Smooth muscle cell of the brain vasculature (primary cell): Measurements from ENCODE around the gene PSPN.

Source experiments
- DNase-seq: peaks from one replicate; pipeline ENCODE4 v3.0.0-alpha.2; 2012; ENCODE audit warnings: low read depth, low spot score

The PSPN gene, protein sequence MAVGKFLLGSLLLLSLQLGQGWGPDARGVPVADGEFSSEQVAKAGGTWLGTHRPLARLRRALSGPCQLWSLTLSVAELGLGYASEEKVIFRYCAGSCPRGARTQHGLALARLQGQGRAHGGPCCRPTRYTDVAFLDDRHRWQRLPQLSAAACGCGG

DNA sequence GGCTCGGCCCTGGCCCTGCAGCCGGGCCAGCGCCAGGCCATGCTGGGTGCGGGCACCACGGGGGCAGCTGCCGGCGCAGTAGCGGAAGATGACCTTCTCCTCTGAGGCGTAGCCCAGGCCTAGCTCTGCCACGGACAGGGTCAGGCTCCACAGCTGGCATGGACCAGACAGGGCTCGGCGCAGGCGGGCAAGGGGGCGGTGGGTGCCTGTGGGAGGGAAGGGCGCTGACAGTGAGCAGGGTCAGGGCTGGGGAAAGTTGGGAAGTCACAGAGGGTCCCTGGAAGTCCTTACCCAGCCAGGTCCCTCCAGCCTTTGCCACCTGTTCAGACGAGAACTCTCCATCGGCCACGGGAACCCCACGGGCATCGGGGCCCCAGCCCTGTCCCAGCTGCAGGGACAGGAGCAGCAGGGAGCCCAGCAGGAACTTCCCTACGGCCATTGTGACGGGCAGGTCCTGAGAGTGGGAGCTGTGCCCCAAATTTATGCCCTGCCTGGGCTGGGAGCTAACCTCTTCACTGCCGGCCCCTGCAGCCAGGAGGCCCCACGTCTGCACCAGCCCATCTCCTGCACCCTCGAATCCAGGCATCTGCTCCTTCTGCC, at the start of gene PSPN:
Gene PSPN, minus strand, starts transcription at position 523 of the 600 bp plus-strand sequence. Its CDS starts 84 bp downstream, at position 439.
- DNase-seq, result no peak

DNA sequence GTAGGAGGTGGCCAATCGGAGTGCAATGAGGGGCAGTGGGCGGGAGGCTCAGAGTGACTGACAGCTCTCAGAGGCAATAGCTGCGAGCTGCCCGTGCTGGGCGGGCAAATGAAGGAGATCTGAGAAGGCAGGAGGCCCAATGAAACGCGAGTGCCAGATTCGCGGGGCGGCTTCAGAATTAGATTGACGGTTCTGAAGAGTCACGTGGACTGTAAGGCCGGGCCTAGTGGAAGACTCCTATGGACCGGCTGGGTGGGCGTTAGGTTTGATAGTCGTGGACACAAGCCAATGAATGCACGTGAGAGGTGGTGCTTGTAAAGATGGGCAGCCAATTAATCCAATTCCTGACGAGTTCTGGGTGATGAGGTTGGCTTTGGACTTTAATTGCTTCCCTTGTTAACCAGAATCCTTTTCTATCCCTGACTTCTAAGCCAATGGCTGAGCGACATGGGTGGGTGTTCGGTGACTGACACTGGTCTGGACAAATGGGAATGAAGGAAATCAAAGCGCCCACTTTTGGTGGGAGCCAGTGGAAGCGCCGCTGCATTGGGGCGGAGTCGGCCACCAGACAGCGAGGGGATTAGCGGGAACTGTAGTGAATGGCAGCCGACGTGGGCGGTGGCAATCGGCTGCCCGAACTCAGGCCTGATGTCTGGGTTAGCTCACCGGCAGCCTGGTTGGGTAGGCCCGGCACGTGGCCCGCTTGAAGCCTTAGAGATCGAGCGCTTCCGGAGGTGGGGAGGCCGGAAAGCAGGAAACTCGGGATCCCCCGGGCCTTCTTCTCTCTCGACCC, 49.4 kb upstream of the PSPN start:
- DNase-seq, result peak; percentile 100

DNA sequence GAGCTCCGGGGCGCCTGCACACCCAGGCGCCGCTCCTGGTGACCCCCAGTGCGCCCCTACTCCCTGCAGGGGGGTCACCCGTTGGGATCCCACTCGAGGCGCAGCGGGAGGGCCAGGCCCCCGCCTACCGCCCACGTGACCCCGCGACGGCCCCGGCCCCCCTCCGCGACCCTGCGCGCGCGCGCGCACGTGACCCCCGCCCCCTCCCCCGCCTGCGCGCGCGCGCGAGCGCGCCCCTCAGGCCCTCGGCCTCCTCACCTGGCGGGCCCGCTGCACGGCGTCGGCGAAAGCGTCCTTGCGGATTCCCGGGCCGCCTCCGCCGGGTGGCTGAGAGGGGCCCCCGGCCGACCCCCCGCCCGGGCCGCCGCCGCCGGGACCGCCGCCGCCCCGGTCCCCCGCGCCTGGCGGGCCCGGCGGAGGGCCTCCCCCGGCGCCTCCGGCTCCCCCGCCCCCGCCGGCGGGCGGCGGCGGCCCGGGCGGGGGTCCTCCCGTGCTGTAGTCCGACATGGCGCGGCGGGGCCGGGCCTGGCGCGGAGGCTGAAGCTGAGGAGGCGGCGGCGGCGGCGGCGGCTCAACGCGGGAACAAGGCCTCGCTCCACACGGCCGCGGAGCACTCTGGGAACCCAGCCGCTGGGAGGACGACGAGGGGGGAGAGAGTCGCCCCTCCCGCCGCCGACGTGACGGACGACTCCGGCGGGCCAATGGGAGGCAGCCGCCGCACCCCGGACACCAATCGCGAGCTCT, 48.6 kb upstream of the PSPN start, which contains the start of gene KHSRP:
Gene KHSRP, minus strand, starts transcription at position 617 of the 744 bp plus-strand sequence. Its CDS starts 110 bp downstream, at position 507.
- DNase-seq, result no peak

DNA sequence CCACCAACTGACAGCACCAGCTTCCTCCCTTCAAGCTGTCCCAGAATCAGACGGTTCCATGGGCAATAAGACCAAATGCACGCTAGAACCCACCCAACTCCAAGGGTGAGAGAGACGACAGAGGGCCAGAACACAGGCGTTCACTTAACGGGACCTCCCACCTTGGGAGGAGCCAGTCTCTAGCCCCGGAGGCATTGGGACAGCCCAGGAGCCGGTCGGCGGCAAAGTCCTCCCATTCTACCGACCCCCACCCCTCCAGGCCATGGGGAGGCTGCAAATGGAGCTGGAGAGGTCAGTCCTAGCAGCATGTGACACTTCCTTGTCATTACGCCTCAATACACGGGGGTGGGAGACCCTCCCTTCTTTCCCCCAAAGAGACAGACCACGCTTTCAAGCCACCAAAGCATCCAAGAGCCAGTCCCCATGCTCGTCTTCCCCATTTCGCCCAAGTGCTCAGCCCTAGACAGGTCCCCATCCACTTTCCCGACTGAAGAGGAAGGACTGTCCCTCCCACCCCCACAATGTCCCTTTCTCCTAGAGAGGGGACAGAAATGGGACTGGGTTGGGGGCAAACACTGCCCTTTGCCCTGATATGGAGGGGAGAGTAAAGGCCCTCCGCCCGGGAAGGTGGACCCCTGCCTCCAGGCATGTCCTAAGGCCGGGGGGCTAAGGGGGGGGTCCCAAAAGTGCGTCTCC, 47.9 kb upstream of the PSPN start:
- DNase-seq, result peak; percentile 24

DNA sequence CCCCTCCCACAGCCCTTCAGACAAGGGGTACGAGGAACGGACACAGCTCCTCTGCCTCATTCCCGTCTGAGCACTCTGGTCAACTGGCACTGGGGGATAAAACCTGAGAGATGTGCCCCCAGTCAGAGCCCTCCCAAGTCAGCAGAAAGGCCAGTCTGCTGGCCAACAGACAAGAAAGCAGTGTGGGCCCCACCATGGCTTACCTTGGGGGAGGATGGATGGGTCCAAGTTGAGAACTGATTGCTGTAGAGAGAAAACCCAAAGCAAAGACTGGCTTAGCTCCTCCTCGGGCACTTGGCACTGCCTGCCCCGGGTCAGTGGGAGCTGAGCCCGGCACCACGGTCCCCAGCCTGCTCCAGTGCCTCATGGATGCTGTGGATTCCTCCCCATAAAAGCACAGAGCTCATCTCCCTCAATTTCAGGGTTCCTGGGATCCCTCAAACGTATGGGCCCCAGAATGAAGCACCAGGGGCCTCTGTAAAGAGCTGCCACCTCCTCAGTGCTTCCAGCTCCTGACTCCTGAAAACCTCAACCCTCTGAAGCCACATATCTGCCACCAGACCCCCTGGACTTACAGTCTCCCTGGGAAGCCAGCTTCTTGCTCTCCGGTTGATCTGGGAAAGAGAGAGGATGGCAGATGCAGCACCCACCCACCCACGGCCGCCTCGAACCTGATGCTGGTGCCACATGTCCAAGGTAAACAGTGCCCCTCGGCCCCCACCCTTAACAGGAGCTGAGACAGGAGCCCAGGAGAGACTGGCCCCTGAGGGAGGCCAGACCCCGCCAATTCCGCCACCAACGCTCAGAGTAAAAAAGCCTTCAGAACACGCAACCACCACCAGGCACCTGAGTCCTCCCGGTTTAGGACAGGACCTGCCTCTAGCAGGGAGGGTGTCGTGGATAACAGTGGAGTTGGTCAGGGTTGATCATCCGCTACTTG, 45.6 kb upstream of the PSPN start:
- DNase-seq, result no peak

DNA sequence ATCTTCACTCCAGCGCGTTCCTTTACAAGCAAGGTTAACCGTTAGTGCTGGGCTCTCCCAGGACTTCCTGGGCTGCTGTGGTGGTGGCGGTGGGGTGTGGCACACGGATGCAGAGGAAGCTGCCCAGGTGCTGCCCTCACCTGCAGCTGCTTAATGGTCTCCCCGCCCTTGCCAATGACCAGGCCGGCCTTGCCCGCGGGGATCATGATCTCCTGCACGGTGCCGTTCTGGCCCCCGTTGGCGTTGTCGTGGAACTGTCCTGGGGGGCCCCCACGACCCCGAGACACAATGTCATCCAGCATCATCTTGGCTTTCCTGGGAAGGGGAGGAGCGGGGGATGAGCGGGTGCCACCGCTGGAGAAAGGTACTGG, 42.8 kb upstream of the PSPN start:
- no peak for DNase-seq

DNA sequence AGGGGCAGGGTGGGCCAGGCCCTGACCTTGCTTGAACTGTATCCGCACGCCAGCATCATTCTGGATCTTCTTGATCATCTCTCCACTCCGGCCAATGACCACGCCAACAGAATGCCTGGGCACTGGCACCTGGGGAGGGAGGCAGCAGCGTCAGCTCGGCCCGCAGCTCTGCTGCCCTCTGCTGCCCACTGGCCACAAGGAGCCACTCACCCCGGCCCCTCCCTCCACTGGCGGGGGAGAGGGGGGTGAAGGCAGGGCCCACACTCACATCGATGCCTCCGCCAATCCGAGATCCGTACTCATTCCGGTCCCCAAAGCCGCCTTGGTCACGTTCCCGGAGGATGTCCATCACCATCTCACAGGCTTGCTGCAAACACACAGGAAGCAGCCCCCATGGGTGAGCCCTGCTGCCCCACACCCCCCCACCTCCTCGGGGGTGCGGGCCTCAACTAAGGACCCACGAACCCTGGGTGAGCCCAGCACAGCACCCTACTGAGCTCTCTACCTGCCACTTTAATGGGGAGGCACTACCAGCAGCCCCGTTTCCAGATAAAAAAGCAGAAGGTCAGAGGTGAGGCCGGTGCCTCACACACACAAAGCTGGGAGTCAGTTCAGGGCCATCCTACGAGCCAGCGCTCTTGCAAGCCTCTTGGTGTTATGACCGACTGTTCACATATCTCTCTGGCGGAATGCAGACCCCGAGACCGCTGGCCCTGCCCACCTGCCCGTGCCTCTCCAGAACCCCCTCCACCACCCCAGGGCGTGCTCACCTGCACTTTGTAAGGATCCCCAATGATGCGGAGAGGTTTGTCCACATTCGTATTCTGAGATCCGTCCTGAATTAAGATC, 42.2 kb upstream of the PSPN start:
- DNase-seq, result no peak

DNA sequence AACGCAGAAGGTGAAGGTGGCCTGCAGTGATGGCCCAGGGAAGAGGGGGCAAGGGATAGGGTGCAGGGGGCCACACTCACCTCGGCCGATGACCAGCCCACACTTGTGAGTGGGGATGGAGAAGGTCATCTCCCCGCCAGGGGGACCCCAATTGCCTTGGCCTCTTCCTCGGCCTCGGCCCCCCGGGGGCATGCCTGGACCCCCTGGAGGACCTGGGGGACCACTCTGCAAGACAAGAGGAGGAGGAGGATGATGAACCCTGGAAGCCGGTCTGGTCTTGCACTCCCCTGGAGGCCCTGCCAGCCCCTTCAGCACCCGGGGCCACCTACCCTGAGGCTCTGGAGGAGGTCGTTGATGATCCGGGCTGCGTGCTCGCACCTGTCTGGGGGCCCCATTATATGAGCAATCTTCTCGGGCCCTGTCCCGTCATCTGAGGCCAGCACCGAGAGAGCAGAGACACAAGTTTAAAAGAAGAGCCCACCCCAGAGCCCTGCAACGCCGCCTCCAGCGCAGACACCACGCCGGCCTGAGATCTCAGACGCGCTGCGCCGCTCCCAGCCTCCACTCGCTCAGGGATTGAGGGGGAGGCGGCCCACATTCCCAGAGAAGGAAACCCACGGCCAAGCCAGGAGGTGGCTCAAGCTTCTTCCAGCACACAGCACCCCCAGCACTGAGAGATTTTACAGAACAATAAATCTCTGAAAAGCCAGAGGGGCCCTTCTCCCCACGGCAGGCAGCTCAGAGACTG, 41.1 kb upstream of the PSPN start:
- no peak for DNase-seq

DNA sequence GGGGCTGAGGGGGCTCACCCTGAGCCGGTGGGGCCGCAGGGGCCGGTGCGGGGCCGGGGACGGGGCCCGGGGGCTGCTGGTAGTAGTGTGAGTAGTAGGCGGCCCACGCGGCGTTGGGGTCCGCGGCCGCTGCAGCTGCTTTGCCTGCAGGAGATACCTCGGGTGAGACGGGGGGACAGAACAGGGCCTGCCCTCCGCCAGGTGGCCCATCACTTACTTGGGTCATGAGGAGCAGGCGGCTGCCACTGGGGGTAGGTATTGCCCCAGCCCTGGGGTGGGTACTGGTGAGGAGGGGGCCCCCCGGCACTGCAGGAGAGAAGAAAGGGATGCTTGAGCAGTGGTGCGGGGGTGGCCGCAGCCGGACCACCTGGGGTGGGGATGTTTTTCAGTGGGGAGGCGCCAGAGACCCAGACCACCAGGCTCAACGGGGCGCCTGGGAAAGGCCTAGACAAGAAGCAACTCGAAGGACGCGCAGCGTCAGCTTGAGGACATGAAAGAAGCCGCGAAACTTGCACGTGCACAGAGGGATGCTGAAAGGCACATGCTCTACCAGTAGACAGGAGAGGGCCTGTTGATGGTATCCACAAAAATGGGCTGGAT, 40.0 kb upstream of the PSPN start:
- DNase-seq, result no peak

DNA sequence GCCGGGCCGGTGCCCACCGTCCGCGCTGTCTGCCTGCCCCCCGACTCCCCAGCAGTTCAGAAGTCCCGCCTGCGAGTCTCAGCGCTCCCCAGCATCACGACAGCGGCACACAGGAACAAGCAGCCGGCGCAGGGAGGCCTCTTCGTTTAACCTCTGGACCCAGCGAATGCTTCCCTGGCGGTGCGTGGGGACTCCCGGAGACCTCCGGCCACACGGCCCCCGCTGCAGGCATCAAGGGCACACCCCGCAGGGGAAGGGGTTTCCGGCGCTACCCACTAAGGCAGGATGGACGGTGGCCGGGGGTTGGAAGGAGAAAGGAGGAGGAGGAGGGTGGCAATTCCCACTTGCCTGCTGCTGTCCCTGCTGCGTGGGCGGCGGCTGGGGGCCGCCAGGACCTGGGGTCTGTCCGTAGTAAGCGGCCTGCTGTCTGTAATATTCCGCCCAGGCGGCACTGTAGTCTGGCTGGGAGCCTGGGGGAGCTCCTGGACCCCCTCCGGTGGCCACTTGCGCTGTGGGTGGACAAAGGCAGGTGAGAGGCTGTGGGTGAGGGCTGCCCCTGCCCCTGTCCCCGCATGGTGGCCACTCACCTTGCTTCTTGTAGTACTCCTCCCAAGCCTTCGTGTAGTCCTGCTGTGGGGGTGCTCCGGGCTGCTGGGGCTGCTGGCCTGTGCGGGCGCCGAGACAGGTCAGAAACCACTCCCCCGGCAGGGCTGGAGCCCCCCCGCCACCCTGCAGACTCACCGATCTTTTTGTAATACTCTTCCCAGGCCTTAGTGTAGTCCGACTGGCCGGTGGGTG, 39.3 kb upstream of the PSPN start:
- no peak for DNase-seq

DNA sequence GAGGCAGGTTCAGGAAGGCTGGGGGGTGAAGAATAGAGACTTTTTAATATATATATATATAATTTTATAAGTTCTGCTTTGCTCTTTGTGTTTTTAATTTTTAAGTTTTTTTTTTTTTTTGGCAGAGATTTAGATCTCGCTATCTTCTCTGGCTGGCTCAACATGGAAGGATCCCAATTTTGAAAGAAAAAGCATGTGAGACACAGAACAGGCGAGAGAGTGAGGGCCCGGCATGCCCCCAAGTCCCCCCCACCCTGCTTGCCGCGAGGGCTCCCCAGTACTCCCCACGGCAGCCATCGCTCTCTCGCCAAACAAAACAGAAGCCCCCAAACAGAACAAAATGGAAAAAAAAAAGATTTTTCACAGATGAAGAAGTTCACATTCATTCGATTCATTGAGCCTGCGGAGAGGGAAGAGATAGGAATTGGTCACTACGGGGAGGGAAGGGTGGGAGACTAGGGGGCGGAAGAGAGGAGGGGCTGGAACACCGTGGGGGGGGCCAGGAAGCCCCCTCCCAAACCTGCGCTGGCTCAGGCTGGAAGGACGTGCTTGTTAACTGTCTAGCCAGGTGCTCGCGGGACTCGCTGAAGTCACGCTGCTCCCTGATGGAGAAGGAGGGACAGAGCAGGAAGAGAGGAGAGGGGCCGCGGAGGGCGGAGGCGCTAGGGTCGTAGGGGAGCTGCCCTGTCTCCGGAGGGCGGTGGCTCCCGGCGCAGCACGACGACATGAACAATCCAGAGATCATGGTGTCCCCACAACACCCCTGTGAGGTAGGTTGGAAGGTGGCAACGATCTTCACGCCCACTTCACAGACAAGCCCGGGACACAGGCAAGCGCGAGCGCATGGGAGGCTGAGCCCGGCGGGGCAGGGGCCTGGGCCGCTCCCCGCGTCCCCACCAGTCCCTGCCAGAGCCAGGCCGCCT, 38.2 kb upstream of the PSPN start:
- DNase-seq, result no peak

DNA sequence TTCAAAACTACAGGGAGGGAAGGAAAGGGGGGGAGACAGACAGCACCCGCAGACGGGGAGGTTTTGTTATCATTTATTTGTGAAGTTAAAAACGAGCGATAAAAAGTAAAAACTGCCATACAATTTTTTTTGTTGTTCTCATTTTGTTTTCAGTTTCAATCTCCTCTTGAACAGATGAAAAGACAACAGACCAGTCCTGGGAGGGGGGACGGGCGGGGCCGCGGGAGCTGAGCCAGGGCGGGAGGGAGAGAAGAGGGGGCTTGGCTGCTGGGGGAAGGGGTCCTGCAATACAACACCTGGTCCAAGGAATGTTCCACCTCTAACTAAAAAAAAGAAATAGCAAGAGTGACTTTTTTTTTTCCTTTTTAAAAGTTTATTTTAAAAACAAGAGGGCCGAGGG, 37.6 kb upstream of the PSPN start:
- no peak for DNase-seq

DNA sequence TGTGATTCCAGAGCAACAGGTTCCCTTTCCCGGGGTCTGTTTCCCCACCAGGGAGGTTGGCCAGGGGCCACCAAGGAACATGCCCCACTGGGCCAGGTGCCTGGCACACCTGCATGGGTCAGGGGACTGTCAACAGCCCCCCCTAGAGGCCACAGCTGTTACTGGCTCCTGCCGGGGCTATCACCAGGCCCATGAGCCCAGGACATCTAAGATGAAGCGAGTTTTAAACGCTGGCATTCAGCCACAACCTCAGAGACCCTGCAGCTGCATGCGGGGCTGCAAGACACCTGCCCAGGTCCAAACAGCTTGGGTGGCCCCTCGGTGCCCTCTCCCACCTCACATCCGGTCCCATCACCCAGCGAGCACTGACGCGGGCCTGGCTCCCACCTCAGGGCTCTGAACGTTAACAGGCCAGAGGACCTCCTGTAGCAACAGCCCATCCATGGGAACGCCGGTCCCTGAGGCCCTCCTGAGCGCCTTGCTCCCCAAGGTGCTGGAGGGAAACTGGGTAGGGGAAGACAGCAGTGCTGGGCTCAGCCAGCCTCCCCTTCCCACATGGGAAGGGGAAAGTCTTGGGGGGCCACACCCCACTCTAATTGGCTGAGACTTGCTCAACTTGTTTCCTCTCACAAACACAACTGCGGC, 36.8 kb upstream of the PSPN start:
- no peak for DNase-seq

DNA sequence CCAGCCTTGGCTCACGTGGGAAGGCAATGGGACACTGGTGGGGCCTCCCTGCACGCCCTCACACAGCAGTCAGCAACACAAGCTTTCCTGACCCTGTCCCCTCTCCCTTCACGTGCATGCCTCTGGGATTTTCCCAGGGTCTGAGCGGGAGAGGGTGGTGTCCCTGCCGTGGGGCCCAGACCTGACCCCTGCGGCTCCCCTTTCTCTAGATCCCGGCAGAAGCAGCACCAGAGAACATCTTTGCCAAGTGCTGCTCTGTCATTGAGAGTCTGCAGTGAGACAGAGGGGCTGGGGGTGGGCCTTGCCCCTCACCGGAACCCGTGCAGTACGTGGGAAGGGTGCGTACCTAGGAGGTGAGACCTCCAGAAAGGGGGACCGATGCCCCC, 36.3 kb upstream of the PSPN start:
- DNase-seq, result no peak

DNA sequence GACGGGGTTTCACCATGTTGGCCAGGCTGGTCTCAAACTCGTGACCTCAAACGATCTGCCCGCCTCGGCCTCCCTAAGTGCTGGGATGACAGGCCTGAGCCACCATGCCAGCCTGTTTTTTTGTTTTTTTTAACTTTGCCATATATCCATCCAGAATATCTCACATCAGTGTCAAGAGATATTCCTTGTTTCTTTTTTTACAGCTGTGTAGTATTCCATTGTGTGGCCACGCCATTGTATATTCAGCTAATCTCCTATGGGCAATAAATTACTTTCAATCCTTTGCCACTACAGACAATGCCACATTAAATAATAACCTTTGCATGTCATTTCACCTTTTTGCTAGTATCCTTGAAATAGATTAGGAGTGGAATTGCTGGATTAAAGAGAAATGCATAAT, 33.6 kb upstream of the PSPN start:
- no peak for DNase-seq

DNA sequence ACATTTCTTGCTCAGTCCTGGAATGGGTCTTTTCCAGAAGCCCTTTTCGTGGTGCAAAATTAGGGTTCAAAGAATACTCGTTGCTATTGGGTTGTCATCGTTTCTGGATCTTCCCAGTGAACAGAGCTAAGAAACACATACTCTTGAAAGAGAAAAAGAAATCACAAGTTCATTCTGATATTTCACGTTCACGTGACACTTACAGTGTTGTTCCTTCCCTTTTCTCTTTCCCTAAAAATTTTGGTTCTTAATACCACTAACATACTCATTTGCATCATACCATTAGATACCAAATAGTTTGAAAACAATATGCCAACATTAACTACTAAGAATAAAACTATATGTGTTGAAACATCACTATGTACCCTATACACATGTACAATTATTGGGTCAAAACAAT, 30.7 kb upstream of the PSPN start:
- no peak for DNase-seq
